DMS153 treated with DMSO at 0.1 percent for 48 hours (cell line): ENCODE results near the gene ADGRL1.
A peak's percentile ranks its signal among the peaks of the same experiment; 100 is the strongest.
"Not testable (repeated sequence)": the region's sequence is repeated elsewhere in the genome, so short reads cannot be mapped to it uniquely, and the experiment has no call there.

Source experiments
- DNase-seq: peaks from one replicate; lab custom pipeline; 2025; ENCODE audit not compliant: unreplicated experiment; lab: John Stamatoyannopoulos, UW

The ADGRL1 gene

DNA sequence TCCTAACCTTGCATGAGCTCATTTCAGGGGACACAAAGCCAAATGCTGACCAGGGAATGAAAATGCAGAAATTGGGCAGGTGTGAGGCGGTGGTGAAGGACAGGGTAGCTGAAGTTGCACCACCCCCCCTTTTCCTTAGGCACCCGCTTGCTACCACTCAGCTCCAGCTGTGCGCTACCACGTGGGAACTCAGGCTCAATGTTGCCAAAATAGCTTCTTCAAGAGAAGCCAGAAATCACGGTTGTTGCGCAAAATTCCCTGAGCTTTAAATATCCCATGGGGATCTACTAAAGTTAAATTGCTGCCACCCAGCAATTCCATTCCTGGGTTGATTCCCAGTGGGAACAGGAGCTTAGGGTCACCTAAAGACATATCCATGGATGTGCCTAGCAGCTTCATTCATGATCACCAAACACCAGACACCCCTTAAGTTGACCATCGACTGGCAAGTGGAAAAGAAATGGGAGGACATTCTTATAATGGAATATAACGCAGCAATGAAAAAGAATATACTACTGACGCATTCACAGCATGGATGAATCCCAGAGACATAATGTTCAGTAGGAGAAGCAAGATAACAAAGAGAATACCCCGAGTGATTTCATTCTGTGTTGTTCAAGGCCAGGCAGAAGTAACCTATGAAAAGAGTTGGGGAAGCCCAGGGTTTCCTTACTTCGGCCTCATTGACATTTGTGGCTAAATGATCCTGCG lies 12.8 kb upstream of the ADGRL1 start:
- DNase-seq: no peak

- not testable (repeated sequence) for DNase-seq
Measured at GRCh38 chr19:14217886-14218285, 11.9 kb upstream of the ADGRL1 start.

GRCh38 chr19:14214580-14214979 lies 8.6 kb upstream of the ADGRL1 start:
- DNase-seq: no peak

GRCh38 chr19:14210182-14210581 lies 4.2 kb upstream of the ADGRL1 start:
- not testable (repeated sequence) for DNase-seq

- not testable (repeated sequence) for DNase-seq
Measured at GRCh38 chr19:14209401-14209800, 3.4 kb upstream of the ADGRL1 start.

DNA sequence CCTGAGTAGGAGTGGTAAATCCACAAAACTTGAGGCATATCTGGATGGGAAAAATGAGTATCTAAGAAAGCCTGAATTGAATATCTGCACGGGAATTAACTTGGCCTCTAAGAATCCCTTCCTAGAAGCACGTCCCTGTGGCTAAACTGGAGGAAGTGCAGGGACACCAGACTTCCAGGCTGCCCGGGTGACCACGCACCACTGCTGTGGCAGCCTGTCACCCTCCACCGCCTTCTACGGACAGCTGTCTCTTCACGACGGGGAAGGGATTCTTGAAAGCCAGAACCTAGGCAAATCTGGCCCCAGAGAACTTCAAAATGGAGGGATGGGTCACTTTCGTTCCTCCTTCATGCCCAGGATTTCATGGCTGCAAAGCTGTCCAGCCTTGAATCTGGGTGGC lies 2.5 kb upstream of the ADGRL1 start:
- DNase-seq: not testable (repeated sequence)

- DNase-seq: not testable (repeated sequence)
Measured at GRCh38 chr19:14207796-14208195, 1.8 kb upstream of the ADGRL1 start.

DNA sequence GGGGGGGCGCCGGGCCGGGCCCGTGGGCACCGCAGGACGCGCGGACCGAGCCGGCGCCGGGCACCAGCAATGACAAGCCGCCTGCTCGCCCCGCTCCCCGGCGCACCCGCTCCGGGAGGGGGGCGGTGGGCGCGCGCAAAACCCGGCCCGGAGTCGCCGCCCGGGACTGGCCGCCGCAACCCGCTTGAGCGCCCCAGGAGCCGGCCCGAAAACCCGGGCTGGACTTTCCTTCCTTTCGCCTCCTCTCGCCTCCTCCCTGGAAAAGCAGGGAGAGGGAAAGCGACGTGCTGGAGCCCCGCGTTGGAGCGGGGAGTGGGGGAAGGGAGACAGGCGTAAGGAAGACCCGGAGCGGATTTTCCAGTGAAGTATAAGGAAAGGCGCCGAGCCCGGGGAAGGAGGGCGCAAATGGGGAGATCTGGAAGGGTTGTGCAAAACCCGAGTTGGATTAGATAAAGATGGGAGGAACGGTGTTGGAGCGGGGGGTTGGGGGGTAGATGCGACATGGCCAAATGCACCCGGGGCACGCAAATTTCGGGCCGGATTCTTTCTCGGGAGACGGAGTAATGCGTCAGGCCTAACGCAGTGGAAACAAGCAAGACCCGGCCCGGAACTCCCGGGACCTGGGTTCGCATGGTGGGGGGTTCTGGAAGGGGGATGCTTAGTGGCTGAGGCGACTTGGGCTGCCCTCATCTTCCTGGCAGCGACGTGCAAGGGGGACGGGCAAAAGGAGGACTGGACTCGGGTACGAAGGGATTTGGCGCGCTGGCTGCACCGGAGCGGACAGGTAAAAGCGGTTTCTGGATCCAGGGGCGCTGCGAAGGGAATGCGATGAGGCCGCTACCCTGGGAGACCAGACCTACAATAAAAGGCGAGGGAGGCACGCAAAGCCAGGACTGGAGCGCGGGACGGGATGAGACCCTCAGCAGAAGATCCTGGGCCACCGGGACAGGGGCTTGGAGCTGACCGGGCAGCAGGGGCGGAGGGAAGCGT lies 1.1 kb upstream of the ADGRL1 start:
- DNase-seq: peak; percentile 76

DNA sequence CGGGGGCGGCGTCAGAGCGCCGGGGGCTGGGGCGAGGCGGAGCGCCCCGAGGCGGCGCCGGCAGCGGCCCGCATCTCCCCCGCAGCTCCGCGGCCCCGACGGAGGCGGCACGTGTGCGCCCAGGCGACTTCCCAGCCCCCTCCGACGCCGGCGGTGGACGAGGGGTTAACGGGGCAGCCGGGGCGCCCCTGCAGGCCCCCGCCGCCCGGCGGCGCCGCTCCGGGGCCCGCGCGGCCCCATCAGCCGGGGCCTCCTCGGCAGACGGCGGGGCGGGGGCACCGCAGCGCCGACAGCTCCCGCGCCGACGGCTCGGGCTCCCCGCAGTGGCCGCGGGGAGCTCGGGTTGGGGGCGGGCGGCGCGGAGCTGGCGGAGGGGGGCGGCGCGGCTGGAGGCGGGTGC lies 339 bp upstream of the ADGRL1 start:
- DNase-seq: not testable (repeated sequence)

GRCh38 chr19:14204676-14205451 lies 1.1 kb downstream of the ADGRL1 start:
- not testable (repeated sequence) for DNase-seq

DNA sequence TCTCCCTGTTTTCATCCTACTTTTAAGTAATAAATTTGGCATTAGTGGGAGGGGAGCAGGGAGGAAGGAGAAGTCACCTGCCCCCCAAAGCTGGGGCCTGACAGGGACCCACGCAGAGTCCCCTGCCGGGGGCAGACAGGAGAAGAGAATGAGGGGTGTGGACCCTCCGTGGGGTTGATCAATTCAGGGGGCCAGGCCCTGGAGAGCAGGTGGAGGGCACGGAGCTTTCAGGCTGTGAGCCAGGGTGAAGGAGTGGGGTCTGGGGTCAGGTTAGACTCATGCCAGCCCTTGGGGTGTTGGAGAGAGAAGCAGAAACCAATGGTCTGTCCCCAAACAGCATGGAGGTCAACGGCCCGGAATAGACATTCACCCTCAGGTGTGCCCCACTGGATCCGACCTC lies 1.8 kb downstream of the ADGRL1 start:
- DNase-seq: not testable (repeated sequence)

GRCh38 chr19:14203788-14204187 lies 2.2 kb downstream of the ADGRL1 start:
- not testable (repeated sequence) for DNase-seq

GRCh38 chr19:14203177-14203576 lies 2.8 kb downstream of the ADGRL1 start:
- no peak for DNase-seq

DNA sequence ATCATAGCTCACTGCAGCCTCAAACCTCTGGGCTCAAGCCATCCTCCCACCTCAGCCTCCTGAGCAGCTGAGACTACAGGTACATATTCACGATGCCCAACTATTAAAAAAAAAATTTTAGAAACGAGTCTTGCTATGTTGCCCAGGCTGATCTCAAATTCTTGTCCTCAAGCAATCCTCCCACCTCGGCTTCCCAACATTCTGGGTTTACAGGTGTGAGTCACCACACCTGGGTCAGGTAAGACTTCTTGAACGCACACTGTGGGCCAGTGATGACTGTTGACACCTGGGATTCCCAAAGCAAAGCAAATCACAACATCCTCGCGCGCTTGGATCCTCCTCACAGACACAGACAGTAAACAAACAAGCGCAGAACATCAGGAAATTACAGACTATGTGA lies 4.5 kb downstream of the ADGRL1 start:
- DNase-seq: not testable (repeated sequence)

GRCh38 chr19:14200147-14200841 lies 5.7 kb downstream of the ADGRL1 start:
- not testable (repeated sequence) for DNase-seq

GRCh38 chr19:14198384-14199376 lies 7.3 kb downstream of the ADGRL1 start:
- no peak for DNase-seq

DNA sequence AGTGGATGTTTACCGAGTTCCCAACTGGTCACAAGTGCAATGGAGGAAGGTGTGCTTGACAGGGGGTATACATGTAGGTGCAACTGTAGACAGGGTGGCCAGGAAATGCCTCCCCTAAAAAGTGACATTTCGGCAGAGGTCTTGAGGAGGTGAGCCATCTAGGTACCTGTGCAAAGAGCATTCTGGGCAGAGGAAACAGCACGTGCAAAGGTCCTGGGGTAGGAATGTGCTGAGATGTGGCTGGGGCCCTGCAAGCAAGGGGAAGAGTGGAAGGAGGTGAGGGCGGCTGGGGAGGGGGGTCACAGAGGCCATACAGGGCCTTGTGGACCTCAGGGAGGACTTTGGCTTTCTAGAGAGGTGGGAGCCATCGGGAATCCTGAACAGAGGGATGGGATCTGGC lies 8.1 kb downstream of the ADGRL1 start:
- DNase-seq: no peak

DNA sequence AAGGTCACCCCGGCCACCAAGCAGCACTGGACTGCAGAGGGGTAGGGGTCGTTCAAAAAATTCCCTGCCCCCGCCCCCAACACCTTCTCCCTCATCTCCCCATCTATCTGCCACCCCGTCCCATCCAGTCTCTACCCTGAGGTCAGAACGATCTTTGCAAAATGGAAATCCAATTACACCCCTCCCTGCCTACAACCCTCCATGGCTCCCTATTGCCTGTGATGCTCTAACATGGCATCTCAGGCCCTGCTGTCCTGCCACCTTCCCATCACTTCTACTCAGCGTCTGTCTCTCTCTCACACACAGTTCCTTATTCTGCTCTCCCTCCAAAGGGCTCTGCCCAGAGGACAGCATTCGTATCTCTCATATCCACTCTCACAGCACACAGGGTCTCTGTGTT lies 8.7 kb downstream of the ADGRL1 start:
- not testable (repeated sequence) for DNase-seq

DNA sequence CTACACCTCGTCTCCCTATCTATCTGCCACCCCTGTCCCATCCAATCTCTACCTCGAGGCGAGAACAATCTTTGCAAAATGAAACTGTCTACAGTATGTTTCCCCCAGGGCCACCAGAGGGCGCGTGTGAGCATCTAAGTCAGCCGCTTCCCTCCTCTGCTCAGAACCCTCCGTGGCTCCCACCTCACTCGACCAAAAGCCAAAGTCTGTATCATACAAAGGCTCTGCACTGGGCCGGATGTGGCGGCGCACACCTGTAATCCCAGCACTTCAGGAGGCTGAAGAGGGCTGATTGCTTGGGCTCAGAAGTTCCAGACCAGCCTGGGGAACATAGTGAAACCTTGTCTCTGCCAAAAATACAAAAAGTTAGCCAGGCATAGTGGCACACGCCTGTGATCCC lies 9.9 kb downstream of the ADGRL1 start:
- DNase-seq: peak; percentile 21
